ENCODE measurements around the gene C17orf67. TPM values are rescaled to one million over a fixed set of nuclear protein-coding genes. Genes with fewer than 3 reads are reported as not detected.

C17orf67 gene
- total and polyA plus RNA-seq, 10 of the 15 experiments (the other 5 are each of a cell fraction or from before 2014, with no cell fraction given): 0.24 to 3.3 (median 0.89) TPM

DNA sequence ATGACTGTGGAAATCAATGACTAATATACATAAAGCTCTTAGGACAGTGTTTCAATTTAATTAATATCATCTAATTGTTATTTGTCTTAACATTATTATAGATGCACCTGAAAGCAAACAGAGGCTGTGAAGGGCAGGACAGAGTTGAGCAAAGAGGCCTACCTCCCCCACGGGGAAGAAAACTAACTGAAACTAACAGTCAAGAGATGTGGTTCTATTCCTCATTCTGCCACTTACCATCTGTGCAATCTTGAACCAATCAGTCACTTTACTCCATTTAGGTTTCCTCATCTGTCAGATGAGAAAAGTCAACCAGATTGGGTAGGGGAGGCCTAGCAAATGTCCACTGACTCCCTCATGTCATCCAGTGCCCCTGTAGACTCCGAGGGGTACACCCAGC is 59.1 kb downstream of the C17orf67 start (continued):
- TF ChIP-seq MTA3 (IDR thresholded peaks at IDR 0.05; ENCODE audit: borderline replicate concordance, low read length) (no peak), USF2 (IDR thresholded peaks at IDR 0.05; ENCODE audit: borderline replicate concordance, low read depth, low read length) (no peak)

GRCh38 chr17:56773124-56773523 is 60.6 kb downstream of the C17orf67 start:
- peaks cover 0 to 2% of the 10 kb centered on the region in 2 experiments; a peak in 3 of 4 replicates for H3K27me3 ChIP-seq (replicated peaks in 1 of 2; ENCODE audit: control insufficient read depth in 2 of 2, insufficient read depth in 2 of 2, low read length in 1 of 2)
- intact Hi-C loops (cut with micrococcal nuclease; ENCODE audit: unreplicated experiment) (no loop called here), in situ Hi-C loops (cut with MboI) (no loop called here)
- no peak overlapping the region for H3K4me3 ChIP-seq
- SMC1A ChIA-PET (ENCODE audit: uncharacterized antibody, unreplicated experiment): no interaction called here
- RAD21 ChIA-PET (ENCODE audit: unreplicated experiment): no interaction called here
- 26% methylated on average over 3 of the region's 3 CpGs for WGBS (ENCODE audit: insufficient coverage, insufficient replicate concordance, low lambda C conversion rate, missing lambda C conversion rate)
- H3K4me1 ChIP-seq (ENCODE audit: control insufficient read depth, insufficient read depth, low read length): no peaks in the 10 kb centered on the region
- H2AFZ ChIP-seq (ENCODE audit: control insufficient read depth, low read depth, low read length): no peak overlapping the region
- H3K27ac ChIP-seq (ENCODE audit: control insufficient read depth, insufficient read depth): no peak overlapping the region
- POLR2A ChIA-PET: no interaction called here
- ATAC-seq (no peak), DNase-seq (ENCODE audit: low read depth, low spot score) (no peak), FAIRE-seq (no peak)
- CTCF ChIA-PET: interaction anchor here (1.0 to 1.4 kb wide), 3 partner anchors 8 to 57 kb away, joined by 3 to 4 read pairs (median 3); no protein-coding TSS in a partner anchor
- H3K9me3 ChIP-seq (replicated peaks; ENCODE audit: control insufficient read depth, insufficient read depth, low read length): no peaks in the 10 kb centered on the region
- no peak overlapping the region for H3K4me2 ChIP-seq (ENCODE audit: control insufficient read depth, insufficient read depth)
- H3K79me2 ChIP-seq (ENCODE audit: control insufficient read depth, insufficient read depth, low read length): no peaks in the 10 kb centered on the region
- BruUV-seq (replicated peaks): no TSS peak
- H4K20me1 ChIP-seq (ENCODE audit: control insufficient read depth, insufficient read depth): no peaks in the 10 kb centered on the region
- H3K36me3 ChIP-seq (ENCODE audit: control insufficient read depth in 2 of 2, insufficient read depth in 2 of 2, low read length in 1 of 2): no peaks in the 10 kb centered on the region
- H3K9ac ChIP-seq (ENCODE audit: control insufficient read depth, insufficient read depth, low read length): no peak overlapping the region
- TF ChIP-seq TCF7 (IDR thresholded peaks at IDR 0.05; ENCODE audit: borderline replicate concordance): no peak
- no peak for TF ChIP-seq BHLHE40 (IDR thresholded peaks at IDR 0.05; ENCODE audit: borderline replicate concordance in 1 of 2, low read depth in 2 of 2, low read length in 1 of 2)
- TF ChIP-seq RCOR1 (conservative IDR thresholded peaks at IDR 0.05; ENCODE audit: low read depth, low read length): no peak
- no peak for TF ChIP-seq EP300 (IDR thresholded peaks at IDR 0.05; ENCODE audit: borderline replicate concordance in 1 of 2, control insufficient read depth in 1 of 2, low read depth in 2 of 2, low read length in 2 of 2)
- no peak for TF ChIP-seq KAT2A (conservative IDR thresholded peaks at IDR 0.05; ENCODE audit: control insufficient read depth, low read depth, low read length)
- no peak for TF ChIP-seq MEF2A (IDR thresholded peaks at IDR 0.05; ENCODE audit: insufficient read depth, low read depth, low read length)
- no peak for TF ChIP-seq E2F4 (IDR thresholded peaks at IDR 0.05; ENCODE audit: low read depth, low read length)
- no peak for TF ChIP-seq CHD2 (IDR thresholded peaks at IDR 0.05; ENCODE audit: borderline replicate concordance, low read depth, low read length)
- TF ChIP-seq, protein P1, sequence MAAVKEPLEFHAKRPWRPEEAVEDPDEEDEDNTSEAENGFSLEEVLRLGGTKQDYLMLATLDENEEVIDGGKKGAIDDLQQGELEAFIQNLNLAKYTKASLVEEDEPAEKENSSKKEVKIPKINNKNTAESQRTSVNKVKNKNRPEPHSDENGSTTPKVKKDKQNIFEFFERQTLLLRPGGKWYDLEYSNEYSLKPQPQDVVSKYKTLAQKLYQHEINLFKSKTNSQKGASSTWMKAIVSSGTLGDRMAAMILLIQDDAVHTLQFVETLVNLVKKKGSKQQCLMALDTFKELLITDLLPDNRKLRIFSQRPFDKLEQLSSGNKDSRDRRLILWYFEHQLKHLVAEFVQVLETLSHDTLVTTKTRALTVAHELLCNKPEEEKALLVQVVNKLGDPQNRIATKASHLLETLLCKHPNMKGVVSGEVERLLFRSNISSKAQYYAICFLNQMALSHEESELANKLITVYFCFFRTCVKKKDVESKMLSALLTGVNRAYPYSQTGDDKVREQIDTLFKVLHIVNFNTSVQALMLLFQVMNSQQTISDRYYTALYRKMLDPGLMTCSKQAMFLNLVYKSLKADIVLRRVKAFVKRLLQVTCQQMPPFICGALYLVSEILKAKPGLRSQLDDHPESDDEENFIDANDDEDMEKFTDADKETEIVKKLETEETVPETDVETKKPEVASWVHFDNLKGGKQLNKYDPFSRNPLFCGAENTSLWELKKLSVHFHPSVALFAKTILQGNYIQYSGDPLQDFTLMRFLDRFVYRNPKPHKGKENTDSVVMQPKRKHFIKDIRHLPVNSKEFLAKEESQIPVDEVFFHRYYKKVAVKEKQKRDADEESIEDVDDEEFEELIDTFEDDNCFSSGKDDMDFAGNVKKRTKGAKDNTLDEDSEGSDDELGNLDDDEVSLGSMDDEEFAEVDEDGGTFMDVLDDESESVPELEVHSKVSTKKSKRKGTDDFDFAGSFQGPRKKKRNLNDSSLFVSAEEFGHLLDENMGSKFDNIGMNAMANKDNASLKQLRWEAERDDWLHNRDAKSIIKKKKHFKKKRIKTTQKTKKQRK (IDR thresholded peaks at IDR 0.05; ENCODE audit: low read depth, low read length): no peak
- no peak for TF ChIP-seq CREB1 (IDR thresholded peaks at IDR 0.05; ENCODE audit: low read depth)
- TF ChIP-seq DPF2 (IDR thresholded peaks at IDR 0.05): no peak
